OCI-LY3 (cell line): ENCODE results near the gene CNTN5.

ENCODE experiments used
- H2AFZ ChIP-seq: fragments of 200-600, 300-600 bp; shearing (Covaris generic); 2 replicates; pipeline ENCODE4 v1.6.0; 2014; ENCODE audit warnings: antibody characterized with exemption, low read depth, low read length
- H3K27ac ChIP-seq: fragments of 200-600, 300-600 bp; sonication (generic); 2 replicates; pipeline ENCODE4 v1.5.1; 2014; ENCODE audit warnings: mild to moderate bottlenecking, low read length, moderate library complexity, mixed read lengths
- H3K27me3 ChIP-seq: fragments of 200-600, 300-600 bp; sonication (generic); 2 replicates; pipeline ENCODE4 v1.6.1; 2014; ENCODE audit warnings: low read depth, low read length, mixed read lengths
- H3K36me3 ChIP-seq: fragments of 200-600, 300-600 bp; sonication (generic); replicated peaks from 2 replicates; pipeline ENCODE3; 2014; ENCODE audit warnings: low read depth, low read length, mixed read lengths
- H3K4me1 ChIP-seq: fragments of 300-600, 200-600 bp; sonication (generic); 2 replicates; pipeline ENCODE4 v1.6.1; 2014; ENCODE audit warnings: low read length, mixed read lengths
- H3K4me2 ChIP-seq: fragments of 200-600, 300-600 bp; sonication (generic); 2 replicates; pipeline ENCODE4 v1.6.1; 2014; ENCODE audit warnings: low read length, mixed read lengths
- H3K4me3 ChIP-seq: fragments of 300-600, 200-600 bp; sonication (generic); 2 replicates; pipeline ENCODE4 v1.5.1; 2014; ENCODE audit warnings: antibody characterized with exemption, mild to moderate bottlenecking, low read length, moderate library complexity
- H3K79me2 ChIP-seq: fragments of 300-600, 200-600 bp; shearing (Covaris generic); 2 replicates; pipeline ENCODE4 v1.6.1; 2014; ENCODE audit warnings: mild to moderate bottlenecking, low read length, mixed read lengths
- H3K9ac ChIP-seq: fragments of 300-600, 200-600 bp; shearing (Covaris generic); 2 replicates; pipeline ENCODE4 v1.6.0; 2014; ENCODE audit warnings: mild to moderate bottlenecking, low read length, moderate library complexity
- H3K9me3 ChIP-seq: fragments of 200-600, 300-600 bp; shearing (Covaris generic); 2 replicates; pipeline ENCODE4 v1.6.1; 2014; ENCODE audit warnings: low read length, mixed read lengths; ENCODE audit not compliant: insufficient read depth
- H4K20me1 ChIP-seq: fragments of 200-600, 300-600 bp; sonication (generic); 2 replicates; pipeline ENCODE4 v1.6.1; 2016; ENCODE audit warnings: low read length, mixed read lengths; ENCODE audit not compliant: insufficient read depth
- EZH2phosphoT487 ChIP-seq: fragments of 200-600 bp; shearing (Covaris generic); IDR thresholded peaks from 2 replicates; pipeline ENCODE4 v1.6.1; 2018; ENCODE audit warnings: antibody characterized with exemption, mixed run types, low read depth
- TF ChIP-seq, protein P1 (sequence below): fragments of 200-600, 300-600 bp; sonication (generic); IDR thresholded peaks from 2 replicates; pipeline ENCODE4 v1.5.1; 2014; ENCODE audit warnings: antibody characterized with exemption, low read length, low read depth

CNTN5 gene

DNA sequence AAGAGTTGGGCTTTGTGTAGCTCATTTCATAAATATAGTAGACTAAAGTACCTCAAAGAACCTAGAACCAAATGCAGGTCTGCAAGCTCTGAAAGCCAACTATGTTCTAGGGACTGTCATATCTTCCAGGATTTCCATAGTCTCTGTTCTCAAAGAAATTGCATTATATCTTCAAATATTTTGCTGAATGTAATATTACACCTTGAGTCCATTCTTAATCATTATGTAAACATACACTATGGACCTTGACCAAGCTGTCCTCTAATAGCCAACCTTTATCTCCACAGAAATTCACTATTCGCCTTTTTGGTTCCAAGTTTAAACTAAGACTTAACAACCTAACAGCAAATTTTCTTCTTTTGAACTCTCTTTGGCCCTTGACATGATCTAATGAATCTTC is 987.7 kb downstream of the CNTN5 start:
- no peaks in the 10 kb centered on the region for H3K79me2 ChIP-seq
- TF ChIP-seq, protein P1, sequence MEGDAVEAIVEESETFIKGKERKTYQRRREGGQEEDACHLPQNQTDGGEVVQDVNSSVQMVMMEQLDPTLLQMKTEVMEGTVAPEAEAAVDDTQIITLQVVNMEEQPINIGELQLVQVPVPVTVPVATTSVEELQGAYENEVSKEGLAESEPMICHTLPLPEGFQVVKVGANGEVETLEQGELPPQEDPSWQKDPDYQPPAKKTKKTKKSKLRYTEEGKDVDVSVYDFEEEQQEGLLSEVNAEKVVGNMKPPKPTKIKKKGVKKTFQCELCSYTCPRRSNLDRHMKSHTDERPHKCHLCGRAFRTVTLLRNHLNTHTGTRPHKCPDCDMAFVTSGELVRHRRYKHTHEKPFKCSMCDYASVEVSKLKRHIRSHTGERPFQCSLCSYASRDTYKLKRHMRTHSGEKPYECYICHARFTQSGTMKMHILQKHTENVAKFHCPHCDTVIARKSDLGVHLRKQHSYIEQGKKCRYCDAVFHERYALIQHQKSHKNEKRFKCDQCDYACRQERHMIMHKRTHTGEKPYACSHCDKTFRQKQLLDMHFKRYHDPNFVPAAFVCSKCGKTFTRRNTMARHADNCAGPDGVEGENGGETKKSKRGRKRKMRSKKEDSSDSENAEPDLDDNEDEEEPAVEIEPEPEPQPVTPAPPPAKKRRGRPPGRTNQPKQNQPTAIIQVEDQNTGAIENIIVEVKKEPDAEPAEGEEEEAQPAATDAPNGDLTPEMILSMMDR = no peak
- TF ChIP-seq EZH2phosphoT487 = no peak

DNA sequence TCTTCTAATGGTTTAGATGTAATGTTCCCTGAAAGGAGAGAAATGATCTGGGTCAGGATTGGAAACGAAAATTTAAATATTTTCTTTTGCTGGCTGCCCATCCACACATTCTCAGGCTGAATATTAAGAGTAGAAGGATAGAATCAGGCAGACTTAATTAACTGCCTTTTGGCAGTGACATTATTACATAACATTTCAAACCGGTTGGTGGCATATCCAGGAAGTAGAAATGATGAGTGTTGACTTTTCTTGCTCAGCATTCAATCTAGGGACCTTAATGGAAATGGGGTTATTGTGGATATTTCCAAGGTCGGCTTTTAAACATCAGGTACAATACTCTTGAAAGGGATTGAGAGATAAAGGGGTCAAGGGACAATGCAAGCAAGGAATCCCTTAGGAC is 989.0 kb downstream of the CNTN5 start:
- H3K4me1 ChIP-seq = no peaks in the 10 kb centered on the region
- no peaks in the 10 kb centered on the region for H3K79me2 ChIP-seq
- H3K27ac ChIP-seq = no peak overlapping the region
- no peaks in the 10 kb centered on the region for H3K36me3 ChIP-seq
- H3K9ac ChIP-seq = no peak overlapping the region
- TF ChIP-seq EZH2phosphoT487 = no peak
- no peaks in the 10 kb centered on the region for H3K9me3 ChIP-seq
- H2AFZ ChIP-seq = no peak overlapping the region
- H4K20me1 ChIP-seq = no peaks in the 10 kb centered on the region
- no peak overlapping the region for H3K4me3 ChIP-seq
- no peak overlapping the region for H3K4me2 ChIP-seq
- H3K27me3 ChIP-seq = no peaks in the 10 kb centered on the region

More for the DNA sequence above, 987.7 kb downstream of the CNTN5 start:
- no peak overlapping the region for H3K4me2 ChIP-seq
- H4K20me1 ChIP-seq = no peaks in the 10 kb centered on the region
- H3K36me3 ChIP-seq = no peaks in the 10 kb centered on the region
- no peak overlapping the region for H2AFZ ChIP-seq
- H3K9me3 ChIP-seq = no peaks in the 10 kb centered on the region
- no peaks in the 10 kb centered on the region for H3K4me1 ChIP-seq
- H3K27ac ChIP-seq = no peak overlapping the region
- no peaks in the 10 kb centered on the region for H3K27me3 ChIP-seq
- H3K4me3 ChIP-seq = no peak overlapping the region
- no peak overlapping the region for H3K9ac ChIP-seq

DNA sequence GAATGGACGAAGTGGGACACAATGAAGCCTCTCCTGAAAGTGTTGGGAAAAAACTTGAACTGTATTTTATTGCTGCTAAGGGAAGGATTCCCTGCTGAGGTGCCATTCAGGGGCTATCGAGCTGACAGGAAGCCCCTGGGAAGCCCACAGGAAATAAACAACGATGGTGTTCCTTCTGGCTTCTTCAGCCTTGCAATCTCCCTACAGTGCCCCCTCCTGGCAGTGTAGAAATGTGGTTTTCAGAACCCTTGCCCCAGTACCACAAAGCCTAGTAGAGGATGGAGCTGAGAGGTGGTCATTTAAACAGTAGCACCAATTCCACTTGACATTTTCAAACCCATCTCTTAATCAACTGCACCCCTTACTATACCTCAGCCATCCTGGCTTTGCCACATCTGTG is 989.6 kb downstream of the CNTN5 start:
- H3K27ac ChIP-seq = no peak overlapping the region
- H3K4me3 ChIP-seq = no peak overlapping the region
- H3K9me3 ChIP-seq = no peaks in the 10 kb centered on the region
- no peak overlapping the region for H3K4me2 ChIP-seq
- TF ChIP-seq, protein P1 = peak; percentile 19
- no peak for TF ChIP-seq EZH2phosphoT487
- H2AFZ ChIP-seq = no peak overlapping the region
- no peak overlapping the region for H3K9ac ChIP-seq
- no peaks in the 10 kb centered on the region for H4K20me1 ChIP-seq
- no peaks in the 10 kb centered on the region for H3K79me2 ChIP-seq
- no peaks in the 10 kb centered on the region for H3K4me1 ChIP-seq
- no peaks in the 10 kb centered on the region for H3K36me3 ChIP-seq
- no peaks in the 10 kb centered on the region for H3K27me3 ChIP-seq

DNA sequence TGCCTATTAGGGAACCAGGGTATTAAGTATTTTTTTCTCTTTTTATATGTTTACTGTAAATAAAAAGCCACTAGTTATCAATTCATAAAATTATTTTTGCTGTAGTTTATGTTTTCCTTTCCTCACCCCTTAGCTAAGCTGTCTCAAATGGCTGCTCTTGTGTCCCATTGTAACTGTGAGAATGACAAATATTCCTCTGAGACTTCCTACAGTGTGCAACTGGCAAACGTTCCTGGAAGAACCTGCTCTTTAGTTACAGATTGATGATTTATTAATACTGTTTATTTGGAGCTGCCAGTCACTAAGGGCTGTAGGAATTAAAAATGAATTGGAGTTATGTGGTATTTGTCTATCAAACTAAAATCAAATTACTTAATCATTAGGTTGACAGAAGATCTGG is 990.9 kb downstream of the CNTN5 start:
- H3K27me3 ChIP-seq = no peaks in the 10 kb centered on the region
- H3K9me3 ChIP-seq = no peaks in the 10 kb centered on the region
- no peak overlapping the region for H3K27ac ChIP-seq
- H3K9ac ChIP-seq = no peak overlapping the region
- H3K4me1 ChIP-seq = no peaks in the 10 kb centered on the region
- no peak overlapping the region for H2AFZ ChIP-seq
- no peaks in the 10 kb centered on the region for H4K20me1 ChIP-seq
- TF ChIP-seq, protein P1 = no peak
- TF ChIP-seq EZH2phosphoT487 = no peak
- H3K79me2 ChIP-seq = no peaks in the 10 kb centered on the region
- no peak overlapping the region for H3K4me3 ChIP-seq
- H3K36me3 ChIP-seq = no peaks in the 10 kb centered on the region
- no peak overlapping the region for H3K4me2 ChIP-seq

DNA sequence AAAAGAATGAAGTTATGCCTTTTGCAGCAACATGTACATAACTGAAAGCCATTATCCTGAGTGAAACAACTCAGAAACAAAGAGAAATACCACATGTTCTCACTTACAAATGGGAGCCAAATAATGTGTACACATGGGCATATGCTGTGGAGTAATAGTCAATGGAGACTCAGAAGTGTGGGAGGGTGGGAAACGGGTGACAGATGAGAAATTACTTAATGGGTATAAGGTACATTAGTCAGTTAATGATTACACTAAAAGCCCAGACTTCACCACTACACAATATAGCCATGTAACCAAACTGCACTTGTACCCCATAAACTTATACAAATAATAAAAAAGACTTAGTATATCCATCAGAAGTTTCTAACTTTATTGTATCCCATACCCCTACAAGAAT is 992.3 kb downstream of the CNTN5 start:
- Histone ChIP-seq H3K27me3 (no peaks in the 10 kb centered on the region), H3K4me1 (no peaks in the 10 kb centered on the region), H3K27ac (no peak overlapping the region), H3K4me2 (no peak overlapping the region), H3K4me3 (no peak overlapping the region), H3K9me3 (no peaks in the 10 kb centered on the region), H3K79me2 (no peaks in the 10 kb centered on the region), H2AFZ (no peak overlapping the region), H4K20me1 (no peaks in the 10 kb centered on the region), H3K36me3 (no peaks in the 10 kb centered on the region), H3K9ac (no peak overlapping the region)
- TF ChIP-seq EZH2phosphoT487 = no peak
- TF ChIP-seq, protein P1 = no peak
